ENCODE results near the gene AAGAB. TPM values are rescaled to one million over a fixed set of nuclear protein-coding genes. Genes with fewer than 3 reads are reported as not detected.

AAGAB gene
- total and polyA plus RNA-seq, 12 donors = 12.4 to 63.7 (median 29.2) TPM

DNA sequence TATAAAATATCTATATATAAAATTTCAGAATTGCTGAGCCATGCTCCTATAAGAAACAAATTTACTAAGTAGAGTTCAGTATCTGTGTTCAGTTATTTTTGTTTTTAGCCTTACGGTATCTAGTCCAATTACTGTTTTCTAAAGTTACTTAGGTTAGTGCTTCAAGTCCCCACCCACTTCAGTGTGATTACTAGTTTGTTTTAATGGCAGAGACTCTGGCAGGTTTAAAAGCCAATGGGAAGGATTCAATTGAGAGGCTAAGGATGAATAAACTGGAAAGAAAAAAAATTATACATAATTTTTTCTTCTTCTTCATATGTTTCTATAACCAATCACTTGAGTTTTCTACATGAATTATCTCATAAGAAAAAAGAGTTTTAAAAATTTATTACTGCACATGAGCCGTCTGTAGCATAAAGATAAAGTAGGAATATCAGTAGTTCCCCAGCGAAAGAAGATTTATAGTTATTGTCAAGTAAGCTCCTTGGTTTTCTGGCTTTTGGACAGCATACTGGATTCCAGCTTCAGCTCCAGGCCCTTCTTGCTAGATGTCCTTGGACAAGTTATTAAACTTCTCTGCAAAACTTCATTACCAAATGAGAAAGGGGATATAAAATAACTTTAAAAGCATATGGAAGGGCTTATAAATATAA, 46.8 kb downstream of the AAGAB start:
- 69 to 82% (median 72%) methylated on average over 3 of the region's 3 CpGs for WGBS, 4 donors
- no peak for TF ChIP-seq POLR2A (IDR thresholded peaks at IDR 0.05)
- no peak for TF ChIP-seq CTCF (IDR thresholded peaks at IDR 0.05)
- intact Hi-C loops (cut with DNase I) = no loop called here
- Histone ChIP-seq H3K9me3 (replicated peaks in 1 of 3) (no peaks in the 10 kb centered on the region), H3K4me3 (no peak overlapping the region), H3K4me1 (replicated peaks in 1 of 2) (no peaks in the 10 kb centered on the region), H3K27ac (no peak overlapping the region), H3K27me3 (no peaks in the 10 kb centered on the region), H3K36me3 (replicated peaks in 1 of 2) (peaks cover 0 to 14% of the 10 kb centered on the region in 2 donors)
- no peak for DNase-seq

- no peak for DNase-seq
- H3K4me3 ChIP-seq = no peak overlapping the region
- H3K36me3 ChIP-seq (replicated peaks in 1 of 2) = peaks cover 0 to 18% of the 10 kb centered on the region in 2 donors
- H3K4me1 ChIP-seq (replicated peaks in 1 of 2) = peaks cover 6 to 11% of the 10 kb centered on the region in 2 donors
- TF ChIP-seq POLR2A (IDR thresholded peaks at IDR 0.05) (no peak), CTCF (IDR thresholded peaks at IDR 0.05) (no peak)
- no peaks in the 10 kb centered on the region for H3K9me3 ChIP-seq (replicated peaks in 1 of 3)
- 92 to 96% (median 93%) methylated on average over 1 of the region's 1 CpG for WGBS, 4 donors
- H3K27ac ChIP-seq = no peak overlapping the region
- intact Hi-C loops (cut with DNase I) = no loop called here
- H3K27me3 ChIP-seq = no peaks in the 10 kb centered on the region
Observed at GRCh38 chr15:67202991-67203390, 51.5 kb downstream of the AAGAB start.

DNA sequence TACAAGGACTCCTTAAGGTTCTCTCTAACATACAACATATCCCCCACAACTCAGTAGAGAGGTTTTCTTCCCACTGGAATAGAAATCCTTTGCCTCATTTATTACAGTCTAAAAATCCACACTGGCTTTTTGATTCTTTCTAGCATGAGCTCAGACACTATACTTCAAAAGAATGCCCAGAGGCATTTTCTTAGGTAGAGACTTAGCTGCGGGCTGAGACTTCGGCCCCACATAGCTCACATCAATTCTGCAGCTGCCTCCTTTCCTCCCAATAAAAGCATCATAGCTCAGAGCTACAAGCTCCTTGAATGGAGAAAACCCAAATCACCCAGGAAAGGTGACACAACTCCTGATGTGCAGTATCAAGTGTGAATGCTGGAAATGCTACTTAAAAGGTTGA, 52.4 kb downstream of the AAGAB start:
- Histone ChIP-seq H3K9me3 (replicated peaks in 1 of 3) (no peaks in the 10 kb centered on the region), H3K27me3 (no peaks in the 10 kb centered on the region), H3K4me3 (no peak overlapping the region), H3K36me3 (replicated peaks in 1 of 2) (peaks cover 0 to 18% of the 10 kb centered on the region in 2 donors), H3K4me1 (replicated peaks in 1 of 2) (peaks cover 6 to 11% of the 10 kb centered on the region in 2 donors), H3K27ac (no peak overlapping the region)
- no peak for DNase-seq
- 98 to 100% (median 100%) methylated on average over 2 of the region's 2 CpGs for WGBS, 4 donors
- intact Hi-C loops (cut with DNase I) = no loop called here
- no peak for TF ChIP-seq POLR2A (IDR thresholded peaks at IDR 0.05)
- no peak for TF ChIP-seq CTCF (IDR thresholded peaks at IDR 0.05)

DNA sequence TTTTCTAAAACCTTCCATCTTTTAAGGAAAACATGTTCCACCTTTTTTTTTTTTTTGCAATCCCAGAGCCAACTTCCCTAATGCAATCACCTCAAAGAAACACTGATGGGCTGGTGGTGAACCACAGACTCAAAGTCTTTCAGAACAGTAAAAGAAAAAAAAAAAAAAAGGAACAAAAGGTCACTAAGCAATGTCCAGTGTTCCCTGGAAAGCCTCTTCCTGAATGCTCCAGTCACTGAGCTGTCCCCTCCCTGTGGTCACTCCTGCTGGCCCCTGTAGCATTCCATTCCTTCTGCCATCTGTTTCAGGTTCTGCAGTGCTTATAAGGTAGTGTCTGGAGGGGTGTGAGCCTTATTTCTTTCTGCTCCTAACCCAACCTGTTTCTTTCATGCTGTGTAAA, 53.3 kb downstream of the AAGAB start:
- no peak overlapping the region for H3K4me3 ChIP-seq
- H3K9me3 ChIP-seq (replicated peaks in 1 of 3) = no peaks in the 10 kb centered on the region
- intact Hi-C loops (cut with DNase I) = no loop called here
- TF ChIP-seq CTCF (IDR thresholded peaks at IDR 0.05) (no peak), POLR2A (IDR thresholded peaks at IDR 0.05) (no peak)
- H3K27ac ChIP-seq = no peak overlapping the region
- H3K4me1 ChIP-seq (replicated peaks in 1 of 2) = peaks cover 6 to 11% of the 10 kb centered on the region in 2 donors
- DNase-seq = no peak
- H3K36me3 ChIP-seq (replicated peaks in 1 of 2) = peaks cover 0 to 18% of the 10 kb centered on the region in 2 donors
- no peaks in the 10 kb centered on the region for H3K27me3 ChIP-seq
